H1 (cell line): Measurements from ENCODE around the gene HLA-F. TPM values are rescaled to one million over a fixed set of nuclear protein-coding genes. Genes with fewer than 3 reads are reported as not detected.
A peak's percentile ranks its signal among the peaks of the same experiment; 100 is the strongest.

ENCODE experiments used
- CTCF ChIA-PET: fragments of 300-600 bp; sonication (Branson Sonifier 250); formaldehyde crosslinking; loops from one replicate; lab custom pipeline; 2021; ENCODE audit not compliant: partially characterized antibody; lab: Charles Lee
- POLR2A ChIA-PET: fragments of 300-600 bp; sonication (Branson Sonifier 250); formaldehyde crosslinking; loops from one replicate; lab custom pipeline; 2021; ENCODE audit warnings: inconsistent platforms; ENCODE audit not compliant: partially characterized antibody; lab: Charles Lee
- DNase-seq, 2 experiments: peaks; one replicate each; pipeline versions ENCODE4 v3.0.0 to v3.0.0-alpha.2; 2010 to 2022; ENCODE audit warnings: low spot score in 2 of 2, low read depth in 1 of 2, mixed read lengths in 1 of 2
- FAIRE-seq: peaks from 2 replicates; lab custom pipeline; 2011; peaks lifted over from hg19 to GRCh38; lab: Jason Lieb, UNC
- H2AFZ ChIP-seq: 2 replicates; pipeline ENCODE4 v1.8.1; 2012; ENCODE audit warnings: low read length, inconsistent platforms
- H2AK5ac ChIP-seq: 2 replicates; pipeline ENCODE4 v1.6.1; 2013; ENCODE audit warnings: low read depth, low read length
- H2BK120ac ChIP-seq: replicated peaks from 2 replicates; pipeline ENCODE3; 2013; ENCODE audit warnings: low read depth, low read length, inconsistent platforms
- H2BK12ac ChIP-seq: 2 replicates; pipeline ENCODE4 v1.6.1; 2013; ENCODE audit warnings: low read depth, low read length
- H2BK15ac ChIP-seq: 2 replicates; pipeline ENCODE4 v1.6.1; 2013; ENCODE audit warnings: low read length
- H2BK20ac ChIP-seq: 2 replicates; pipeline ENCODE4 v1.6.1; 2013; ENCODE audit warnings: low read length
- H2BK5ac ChIP-seq: 2 replicates; pipeline ENCODE4 v1.6.1; 2013; ENCODE audit warnings: low read depth, low read length
- H3K14ac ChIP-seq: 2 replicates; pipeline ENCODE4 v1.6.1; 2013; ENCODE audit warnings: inconsistent platforms; ENCODE audit not compliant: insufficient read length
- H3K18ac ChIP-seq: 2 replicates; pipeline ENCODE4 v1.6.1; 2013; ENCODE audit warnings: low read length; ENCODE audit errors: extremely low read depth
- H3K23ac ChIP-seq: 2 replicates; pipeline ENCODE4 v1.6.1; 2013; ENCODE audit warnings: inconsistent platforms; ENCODE audit not compliant: insufficient read length
- H3K23me2 ChIP-seq: 2 replicates; pipeline ENCODE4 v1.6.1; 2013; ENCODE audit warnings: low read depth, low read length
- H3K27ac ChIP-seq: 2 replicates; pipeline ENCODE4 v1.6.1; 2011; ENCODE audit warnings: low read depth, low read length, inconsistent platforms
- H3K27me3 ChIP-seq, 4 experiments: replicated peaks in 1 of 4; 1 replicate in 1 of 4; 2 replicates in 3 of 4; pipeline versions ENCODE4 v1.6.1 to v1.8.1; 2011 to 2013; ENCODE audit warnings: low read length in 3 of 4, mild to moderate bottlenecking in 3 of 4, inconsistent platforms in 2 of 4, mixed read lengths in 2 of 4, moderate library complexity in 1 of 4; ENCODE audit not compliant: control insufficient read depth in 3 of 4, insufficient read depth in 3 of 4; ENCODE audit errors: extremely low read depth in 1 of 4
- H3K36me3 ChIP-seq, 4 experiments: 2 replicates each; pipeline versions ENCODE4 v1.6.1 to v1.8.1; 2011 to 2013; ENCODE audit warnings: mild to moderate bottlenecking in 4 of 4, low read length in 3 of 4, moderate library complexity in 2 of 4, control low read depth in 1 of 4, inconsistent platforms in 1 of 4; ENCODE audit not compliant: insufficient read depth in 4 of 4, control insufficient read depth in 2 of 4
- H3K4ac ChIP-seq: replicated peaks from 2 replicates; pipeline ENCODE3; 2013; ENCODE audit warnings: low read length, low read depth, mixed read lengths, inconsistent platforms; ENCODE audit not compliant: insufficient read length
- H3K4me1 ChIP-seq, 4 experiments: replicated peaks in 1 of 4; 1 replicate in 1 of 4; 2 replicates in 3 of 4; pipeline versions ENCODE4 v1.6.1 to v1.8.1; 2011 to 2013; ENCODE audit warnings: low read length in 3 of 4, inconsistent platforms in 2 of 4, mixed read lengths in 1 of 4; ENCODE audit not compliant: insufficient read depth in 4 of 4, control insufficient read depth in 3 of 4
- H3K4me2 ChIP-seq, 2 experiments: 2 replicates each; pipeline versions ENCODE4 v1.6.1 to v1.8.1; 2011 to 2013; ENCODE audit warnings: low read depth in 2 of 2, low read length in 2 of 2, control low read depth in 1 of 2, inconsistent platforms in 1 of 2, mild to moderate bottlenecking in 1 of 2; ENCODE audit not compliant: insufficient read depth in 1 of 2
- H3K4me3 ChIP-seq, 4 experiments: fragments of 200-600, 300-600 bp in 1 of 4; sonication (generic), shearing (Covaris generic), sonication (Bioruptor Twin) in 1 of 4; 2 replicates each; pipeline versions ENCODE4 v1.5.1 to v1.8.1; 2011 to 2016; ENCODE audit warnings: low read length in 4 of 4, low read depth in 3 of 4, control low read depth in 2 of 4, inconsistent platforms in 2 of 4, mild to moderate bottlenecking in 2 of 4, mixed read lengths in 1 of 4, moderate library complexity in 1 of 4; ENCODE audit not compliant: insufficient read depth in 2 of 4; ENCODE audit errors: extremely low read depth in 1 of 4
- H3K56ac ChIP-seq: replicated peaks from 2 replicates; pipeline ENCODE3; 2013; ENCODE audit warnings: low read depth, mild to moderate bottlenecking, mixed read lengths, low read length, inconsistent platforms; ENCODE audit not compliant: insufficient read length
- H3K79me1 ChIP-seq: 2 replicates; pipeline ENCODE4 v1.6.1; 2013; ENCODE audit warnings: low read depth, low read length, control low read depth
- H3K79me2 ChIP-seq, 2 experiments: 2 replicates each; pipeline versions ENCODE4 v1.6.1 to v1.8.1; 2012 to 2013; ENCODE audit warnings: low read length in 2 of 2, mild to moderate bottlenecking in 2 of 2, inconsistent platforms in 1 of 2; ENCODE audit not compliant: insufficient read depth in 2 of 2, control insufficient read depth in 1 of 2
- H3K9ac ChIP-seq, 4 experiments: replicated peaks in 1 of 4; 1 replicate in 1 of 4; 2 replicates in 3 of 4; pipeline versions ENCODE4 v1.6.1 to v1.8.1; 2011 to 2013; ENCODE audit warnings: low read depth in 3 of 4, low read length in 3 of 4, control low read depth in 2 of 4, mild to moderate bottlenecking in 2 of 4, moderate library complexity in 2 of 4, inconsistent platforms in 1 of 4; ENCODE audit errors: extremely low read depth in 1 of 4
- H3K9me3 ChIP-seq, 2 experiments: 2 replicates each; pipeline versions ENCODE4 v1.6.1 to v1.8.1; 2012 to 2013; ENCODE audit warnings: mild to moderate bottlenecking in 2 of 2, moderate library complexity in 2 of 2, control low read depth in 1 of 2, inconsistent platforms in 1 of 2, low read depth in 1 of 2, low read length in 1 of 2, mixed read lengths in 1 of 2; ENCODE audit not compliant: insufficient read depth in 2 of 2
- H4K20me1 ChIP-seq, 2 experiments: replicated peaks in 1 of 2; 2 replicates each; pipeline versions ENCODE3 to v1.8.1; 2011 to 2013; ENCODE audit warnings: inconsistent platforms in 2 of 2, low read length in 2 of 2, mild to moderate bottlenecking in 1 of 2; ENCODE audit not compliant: insufficient read depth in 2 of 2, control insufficient read depth in 1 of 2
- H4K5ac ChIP-seq: 2 replicates; pipeline ENCODE4 v1.6.1; 2013; ENCODE audit warnings: low read length, low read depth, mixed read lengths, inconsistent platforms; ENCODE audit not compliant: insufficient read length
- H4K8ac ChIP-seq: 2 replicates; pipeline ENCODE4 v1.8.0; 2013; ENCODE audit warnings: mild to moderate bottlenecking, moderate library complexity, low read length, inconsistent platforms; ENCODE audit not compliant: insufficient read depth; ENCODE audit errors: extremely low read depth
- H4K91ac ChIP-seq: replicated peaks from 2 replicates; pipeline ENCODE3; 2013; ENCODE audit warnings: low read length, mixed read lengths, inconsistent platforms; ENCODE audit not compliant: insufficient read length
- BACH1 ChIP-seq: IDR thresholded peaks from 2 replicates; pipeline ENCODE4 v1.6.1; 2012; ENCODE audit warnings: low read length, improper control_type of control experiment
- CHD2 ChIP-seq: IDR thresholded peaks from 2 replicates; pipeline ENCODE4 v1.6.1; 2012; ENCODE audit warnings: low read length, improper control_type of control experiment
- CREB1 ChIP-seq: IDR thresholded peaks from 2 replicates; pipeline ENCODE4 v1.6.1; 2012; ENCODE audit warnings: inconsistent platforms
- HDAC6 ChIP-seq: IDR thresholded peaks from one replicate; pipeline ENCODE4 v1.7.1; 2012; ENCODE audit warnings: low read depth, mild to moderate bottlenecking, inconsistent platforms, low read length, moderate library complexity
- KDM4A ChIP-seq: IDR thresholded peaks from one replicate; pipeline ENCODE4 v1.7.1; 2012; ENCODE audit warnings: low read depth, mild to moderate bottlenecking, moderate library complexity, low read length, inconsistent platforms; ENCODE audit not compliant: severe bottlenecking
- PHF8 ChIP-seq: fragments of 200-600 bp; sonication (generic); conservative IDR thresholded peaks from 2 replicates; pipeline ENCODE4 v1.7.1; 2012; ENCODE audit warnings: low read depth, mild to moderate bottlenecking, inconsistent platforms, low read length, moderate library complexity
- POLR2A ChIP-seq, 2 experiments: IDR thresholded peaks; 1 replicate in 1 of 2; 2 replicates in 1 of 2; pipeline ENCODE4 v1.6.1; 2011; ENCODE audit warnings: low read depth in 2 of 2, low read length in 2 of 2, mild to moderate bottlenecking in 2 of 2; ENCODE audit errors: control extremely low read depth in 1 of 2
- RFX5 ChIP-seq: IDR thresholded peaks from 2 replicates; pipeline ENCODE4 v1.6.1; 2011; ENCODE audit warnings: low read depth, low read length, improper control_type of control experiment, borderline replicate concordance
- SAP30 ChIP-seq: fragments of 300-600 bp; sonication (generic); IDR thresholded peaks from 2 replicates; pipeline ENCODE4 v1.7.1; 2012; ENCODE audit warnings: low read length, moderate library complexity, mild to moderate bottlenecking, inconsistent platforms; ENCODE audit not compliant: insufficient read depth, insufficient replicate concordance
- SP1 ChIP-seq: IDR thresholded peaks from 2 replicates; pipeline ENCODE4 v1.6.1; 2011; ENCODE audit warnings: low read depth, low read length
- ZNF274 ChIP-seq: IDR thresholded peaks from 2 replicates; pipeline ENCODE4 v1.7.0; 2012; ENCODE audit warnings: low read length, borderline replicate concordance; ENCODE audit errors: extremely low read depth
- WGBS, 2 experiments: shearing (Covaris generic) in 1 of 2; methylation state at CpG; one replicate each; pipeline versions ENCODE4 v1.1.6 to v1.1.7; 2013 to 2015; ENCODE audit warnings: low lambda C conversion rate in 2 of 2, mixed read lengths in 2 of 2, inconsistent platforms in 1 of 2, low coverage in 1 of 2, missing lambda C conversion rate in 1 of 2; ENCODE audit not compliant: insufficient replicate concordance in 2 of 2, insufficient coverage in 1 of 2, insufficient read length in 1 of 2; ENCODE audit errors: extremely low coverage in 1 of 2, missing lambda C conversion rate in 1 of 2; 5-methylcytosine and 5-hydroxymethylcytosine counted together
- long read RNA-seq, 2 experiments: library from RNA in 1 of 2; library from capped mRNA in 1 of 2; stranded (forward); transcript quantifications; one replicate each; pipeline ENCODE4 v2.0.0, GENCODE V29; 2021; ENCODE audit warnings: inconsistent platforms in 1 of 2
- polyA minus RNA-seq, 3 experiments: library from RNA; depleted of rRNA, polyadenylated mRNA; stranded (reverse); fragments of >200 nt; gene quantifications; 1 replicate in 2 of 3; 2 replicates in 1 of 3; pipeline ENCODE4 v1.2.3, GENCODE V29; 2011
- polyA plus RNA-seq, 7 experiments: library from polyadenylated mRNA; depleted of rRNA in 3 of 7; stranded (reverse) in 5 of 7; unstranded in 2 of 7; fragments of >200 nt in 5 of 7; fragments of 200-250 nt in 2 of 7; gene quantifications; 1 replicate in 5 of 7; 2 replicates in 1 of 7; 4 replicates in 1 of 7; pipeline versions ENCODE4 v1.2.1 to v1.2.3, GENCODE V29; 2011 to 2013; ENCODE audit warnings: missing spikeins in 2 of 7, mixed read lengths in 2 of 7
- total RNA-seq: library from RNA; stranded (reverse); fragmentation: NEBNext Ultra II Directional; extraction: Animal tissue kit (Norgen Biotek cat#: 25700); gene quantifications from 2 replicates; pipeline ENCODE4 v1.2.1, GENCODE V29; 2021

The HLA-F gene
- 6.5 and 9.6 TPM in 2 replicates for total RNA-seq
- 8.9 and 11.7 TPM in 2 replicates for polyA plus RNA-seq (2011; rRNA removed)
- 13.2 TPM for polyA plus RNA-seq (2011; cell fraction: cytosol; rRNA removed)
- 32.8 TPM for polyA plus RNA-seq (2011; cell fraction: nucleus; rRNA removed)
- polyA plus RNA-seq (2012, experiment 1 of 2), result 7.1 to 15.9 TPM (median 12.2 TPM) in 4 replicates
- polyA plus RNA-seq (2012, experiment 2 of 2), result 9.8 TPM
- polyA plus RNA-seq (2013, experiment 1 of 2), result 21.2 TPM
- 21.4 TPM for polyA plus RNA-seq (2013, experiment 2 of 2)
- 3.5 and 4.5 TPM in 2 replicates for polyA minus RNA-seq (2011; rRNA and poly(A)+ RNA removed)
- not detected for polyA minus RNA-seq (2011; cell fraction: cytosol; rRNA and poly(A)+ RNA removed)
- polyA minus RNA-seq (2011; cell fraction: nucleus; rRNA and poly(A)+ RNA removed), result 7.2 TPM
- long read RNA-seq, experiment 1, partial matches to known transcripts, result 3 of 4 reads
- long read RNA-seq, experiment 1, other reads (novel, unspliced or antisense), result 1 of 4 reads
- long read RNA-seq, experiment 2, partial matches to known transcripts, result 1 of 6 reads
- long read RNA-seq, experiment 2, other reads (novel, unspliced or antisense), result 1 of 6 reads

DNA sequence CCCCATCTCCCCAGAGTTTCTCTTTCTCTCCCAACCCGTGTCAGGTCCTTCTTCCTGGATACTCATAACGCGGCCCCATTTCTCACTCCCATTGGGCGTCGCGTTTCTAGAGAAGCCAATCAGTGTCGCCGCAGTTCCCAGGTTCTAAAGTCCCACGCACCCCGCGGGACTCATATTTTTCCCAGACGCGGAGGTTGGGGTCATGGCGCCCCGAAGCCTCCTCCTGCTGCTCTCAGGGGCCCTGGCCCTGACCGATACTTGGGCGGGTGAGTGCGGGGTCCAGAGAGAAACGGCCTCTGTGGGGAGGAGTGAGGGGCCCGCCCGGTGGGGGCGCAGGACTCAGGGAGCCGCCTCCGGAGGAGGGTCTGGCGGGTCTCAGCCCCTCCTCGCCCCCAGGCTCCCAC lies at the start of gene HLA-F:
Gene HLA-F, plus strand, starts transcription at position 173 of the 404 bp plus-strand sequence. Its CDS starts 30 bp downstream, at position 203.
- H2BK20ac ChIP-seq, result no peak within 1 kb of the TSS
- H4K20me1 ChIP-seq, result no peaks in the 10 kb centered on the region
- no peak within 1 kb of the TSS for H2BK5ac ChIP-seq
- no peak within 1 kb of the TSS for H3K27ac ChIP-seq
- no peak within 1 kb of the TSS for H3K56ac ChIP-seq
- H3K9me3 ChIP-seq, result no peaks in the 10 kb centered on the region
- H2BK12ac ChIP-seq, result peak within 1 kb of the TSS; percentile 19; the same call in 1 of the 2 replicates
- H4K8ac ChIP-seq, result no peak within 1 kb of the TSS; the same call in 1 of the 2 replicates
- H3K23me2 ChIP-seq, result peaks cover 10% of the 10 kb centered on the region; the same call in 1 of the 2 replicates
- TF ChIP-seq KDM4A (peak; percentile 97), SP1 (peak; percentile 71), CHD2 (no peak), POLR2A (IDR thresholded peaks at IDR 0.05; ENCODE audit: control extremely low read depth in 1 of 2, low read depth in 2 of 2, low read length in 2 of 2) (no peak), CREB1 (peak; percentile 92), ZNF274 (no peak), BACH1 (peak; percentile 63; the same call in 1 of the 2 replicates), RFX5 (peak; percentile 97), SAP30 (no peak), PHF8 (0 out of 2 replicates have a peak, but pooled peaks have one; percentile 53), HDAC6 (no peak)
- TF ChIP-seq, all 59 proteins: peak for 6
- Histone ChIP-seq H2AFZ (peak within 1 kb of the TSS; percentile 94; the same call in 1 of the 2 replicates), H3K27me3 (peaks cover 10 to 34% (median 30%) of the 10 kb centered on the region in 4 experiments), H3K23ac (no peak within 1 kb of the TSS), H3K18ac (no peak within 1 kb of the TSS; the same call in 1 of the 2 replicates), H4K5ac (no peak within 1 kb of the TSS), H3K36me3 (no peaks in the 10 kb centered on the region), H3K4ac (no peak within 1 kb of the TSS), H2BK120ac (no peak within 1 kb of the TSS), H3K4me1 (peaks cover 0 to 6% (median under 1%) of the 10 kb centered on the region in 4 experiments; a peak in 3 of 7 replicates), H3K9ac (no peak within 1 kb of the TSS), H3K4me2 (peak within 1 kb of the TSS; percentile 68 to 89), H3K79me1 (no peaks in the 10 kb centered on the region), H2BK15ac (no peak within 1 kb of the TSS), H3K79me2 (no peaks in the 10 kb centered on the region), H4K91ac (peak within 1 kb of the TSS; percentile 40), H3K14ac (no peak within 1 kb of the TSS), H2AK5ac (no peak within 1 kb of the TSS; the same call in 1 of the 2 replicates), H3K4me3 (peak within 1 kb of the TSS; percentile 59 to 79 (median 70))
- ChIA-PET CTCF (no interaction called here), POLR2A (no interaction called here)
- no peak for FAIRE-seq
- DNase-seq, result peak in 1 of 2 experiments; percentile 83
- WGBS, 2 experiments, result 3% methylated on average over 19 of the region's 26 CpGs; no CpG with 5 or more reads in 1 of the 2 experiments
